ENCODE data around the gene IMMT. TPM values are rescaled to one million over a fixed set of nuclear protein-coding genes. Genes with fewer than 3 reads are reported as not detected.

Gene IMMT
- total and polyA plus RNA-seq, 9 of the 15 experiments (the other 6 are each of a cell fraction or from before 2014, with no cell fraction given): 119 to 294 (median 140) TPM

DNA sequence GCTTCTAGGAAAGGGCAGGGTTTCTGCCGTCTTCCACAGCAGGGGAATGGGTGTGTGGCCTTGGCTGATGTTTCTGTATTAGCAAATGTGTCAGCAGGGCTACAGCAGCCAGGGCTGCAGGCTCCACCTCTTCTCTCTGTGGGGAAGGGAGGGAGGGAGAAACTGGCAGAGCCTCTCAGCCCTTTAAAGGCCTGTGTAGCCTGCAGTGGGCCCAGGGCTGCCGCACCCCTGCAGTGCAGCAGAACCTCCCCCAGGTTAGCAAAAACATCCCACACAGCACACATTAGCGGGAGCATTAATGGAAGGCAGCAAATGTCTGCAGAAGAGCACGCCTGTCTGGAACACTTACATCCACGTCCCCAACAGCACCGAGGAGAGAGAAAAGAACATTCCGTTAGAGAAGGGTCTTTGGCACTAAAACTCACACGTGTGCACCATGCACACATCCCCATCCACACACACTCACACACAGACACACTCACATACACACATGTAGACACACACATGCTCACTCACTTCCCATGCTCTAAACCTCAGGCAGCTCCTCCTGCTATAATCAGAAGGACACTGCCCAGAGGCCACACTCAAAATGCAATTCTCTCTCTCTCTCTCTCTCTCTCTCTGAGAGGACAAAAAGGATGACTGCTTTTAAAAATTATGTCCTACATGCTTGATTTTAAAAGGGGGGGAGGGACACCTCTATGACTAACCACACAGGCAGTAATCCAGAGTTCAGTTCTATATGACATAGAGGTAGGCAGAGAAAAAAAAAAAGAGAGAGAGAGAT lies 28.1 kb upstream of the IMMT start:
- intact Hi-C loops (cut with micrococcal nuclease) (loop anchor here (5.0 to 10.0 kb wide), 2 partner anchors 136 to 399 kb away; no protein-coding TSS in a partner anchor), in situ Hi-C loops (cut with MboI) (no loop called here)
- ChIA-PET POLR2A (interaction anchor here (0.7 kb wide), 1 partner anchor 8 kb away, joined by 3 read pairs; no protein-coding TSS in a partner anchor), CTCF (ENCODE audit: low intra/inter-chr PET ratio) (no interaction called here)
- Histone ChIP-seq H2AFZ (ENCODE audit: low read depth, low read length) (no peak overlapping the region), H4K20me1 (replicated peaks; ENCODE audit: control insufficient read depth, insufficient read depth, low read length) (peaks cover 2% of the 10 kb centered on the region; the same call in 1 of the 2 replicates), H3K4me3 (no peak overlapping the region), H3K4me1 (replicated peaks in 1 of 2; ENCODE audit: control insufficient read depth in 2 of 2, insufficient read depth in 2 of 2, low read length in 2 of 2) (peaks cover 7 to 10% of the 10 kb centered on the region in 2 experiments; a peak in 3 of 5 replicates), H3K27me3 (ENCODE audit: control insufficient read depth in 2 of 2, insufficient read depth in 2 of 2, low read length in 2 of 2) (peaks cover 4 to 14% of the 10 kb centered on the region in 2 experiments; a peak in 2 of 5 replicates), H3K4me2 (ENCODE audit: insufficient read depth, low read length) (no peak overlapping the region), H3K9me1 (ENCODE audit: control insufficient read depth, insufficient read depth, low read length) (no peaks in the 10 kb centered on the region), H3K79me2 (ENCODE audit: control insufficient read depth, insufficient read depth, low read length) (no peaks in the 10 kb centered on the region), H3K9ac (ENCODE audit: insufficient read depth in 1 of 2, low read depth in 2 of 2, low read length in 2 of 2) (0 out of 4 replicates have a peak overlapping the region, but pooled peaks of 1 of the 2 experiments have one; percentile 19), H3K27ac (ENCODE audit: extremely low read depth, low read depth, low read length) (no peak overlapping the region), H3K36me3 (ENCODE audit: control insufficient read depth, insufficient read depth, low read length) (no peaks in the 10 kb centered on the region), H3K9me3 (replicated peaks; ENCODE audit: control insufficient read depth, insufficient read depth, low read depth, low read length) (no peaks in the 10 kb centered on the region)
- no peak for FAIRE-seq
- peak; percentile 16; the same call in 2 of the 3 replicates for ATAC-seq
- DNase-seq (ENCODE audit: extremely low read depth in 1 of 4, low spot score in 3 of 4): no peak
- TF ChIP-seq, protein P1, sequence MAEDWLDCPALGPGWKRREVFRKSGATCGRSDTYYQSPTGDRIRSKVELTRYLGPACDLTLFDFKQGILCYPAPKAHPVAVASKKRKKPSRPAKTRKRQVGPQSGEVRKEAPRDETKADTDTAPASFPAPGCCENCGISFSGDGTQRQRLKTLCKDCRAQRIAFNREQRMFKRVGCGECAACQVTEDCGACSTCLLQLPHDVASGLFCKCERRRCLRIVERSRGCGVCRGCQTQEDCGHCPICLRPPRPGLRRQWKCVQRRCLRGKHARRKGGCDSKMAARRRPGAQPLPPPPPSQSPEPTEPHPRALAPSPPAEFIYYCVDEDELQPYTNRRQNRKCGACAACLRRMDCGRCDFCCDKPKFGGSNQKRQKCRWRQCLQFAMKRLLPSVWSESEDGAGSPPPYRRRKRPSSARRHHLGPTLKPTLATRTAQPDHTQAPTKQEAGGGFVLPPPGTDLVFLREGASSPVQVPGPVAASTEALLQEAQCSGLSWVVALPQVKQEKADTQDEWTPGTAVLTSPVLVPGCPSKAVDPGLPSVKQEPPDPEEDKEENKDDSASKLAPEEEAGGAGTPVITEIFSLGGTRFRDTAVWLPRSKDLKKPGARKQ (CRISPR knock-in tag; IDR thresholded peaks at IDR 0.05): no peak
- TF ChIP-seq, protein P2, sequence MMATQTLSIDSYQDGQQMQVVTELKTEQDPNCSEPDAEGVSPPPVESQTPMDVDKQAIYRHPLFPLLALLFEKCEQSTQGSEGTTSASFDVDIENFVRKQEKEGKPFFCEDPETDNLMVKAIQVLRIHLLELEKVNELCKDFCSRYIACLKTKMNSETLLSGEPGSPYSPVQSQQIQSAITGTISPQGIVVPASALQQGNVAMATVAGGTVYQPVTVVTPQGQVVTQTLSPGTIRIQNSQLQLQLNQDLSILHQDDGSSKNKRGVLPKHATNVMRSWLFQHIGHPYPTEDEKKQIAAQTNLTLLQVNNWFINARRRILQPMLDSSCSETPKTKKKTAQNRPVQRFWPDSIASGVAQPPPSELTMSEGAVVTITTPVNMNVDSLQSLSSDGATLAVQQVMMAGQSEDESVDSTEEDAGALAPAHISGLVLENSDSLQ (IDR thresholded peaks at IDR 0.05): no peak
- TF ChIP-seq NRF1 (conservative IDR thresholded peaks at IDR 0.05 in 1 of 2, IDR thresholded peaks at IDR 0.05 in 1 of 2) (no peak), MTA2 (IDR thresholded peaks at IDR 0.05; ENCODE audit: low read depth) (no peak)
- TF ChIP-seq, protein P3, sequence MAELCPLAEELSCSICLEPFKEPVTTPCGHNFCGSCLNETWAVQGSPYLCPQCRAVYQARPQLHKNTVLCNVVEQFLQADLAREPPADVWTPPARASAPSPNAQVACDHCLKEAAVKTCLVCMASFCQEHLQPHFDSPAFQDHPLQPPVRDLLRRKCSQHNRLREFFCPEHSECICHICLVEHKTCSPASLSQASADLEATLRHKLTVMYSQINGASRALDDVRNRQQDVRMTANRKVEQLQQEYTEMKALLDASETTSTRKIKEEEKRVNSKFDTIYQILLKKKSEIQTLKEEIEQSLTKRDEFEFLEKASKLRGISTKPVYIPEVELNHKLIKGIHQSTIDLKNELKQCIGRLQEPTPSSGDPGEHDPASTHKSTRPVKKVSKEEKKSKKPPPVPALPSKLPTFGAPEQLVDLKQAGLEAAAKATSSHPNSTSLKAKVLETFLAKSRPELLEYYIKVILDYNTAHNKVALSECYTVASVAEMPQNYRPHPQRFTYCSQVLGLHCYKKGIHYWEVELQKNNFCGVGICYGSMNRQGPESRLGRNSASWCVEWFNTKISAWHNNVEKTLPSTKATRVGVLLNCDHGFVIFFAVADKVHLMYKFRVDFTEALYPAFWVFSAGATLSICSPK (IDR thresholded peaks at IDR 0.05; ENCODE audit: borderline replicate concordance): no peak
- TF ChIP-seq, protein P4, sequence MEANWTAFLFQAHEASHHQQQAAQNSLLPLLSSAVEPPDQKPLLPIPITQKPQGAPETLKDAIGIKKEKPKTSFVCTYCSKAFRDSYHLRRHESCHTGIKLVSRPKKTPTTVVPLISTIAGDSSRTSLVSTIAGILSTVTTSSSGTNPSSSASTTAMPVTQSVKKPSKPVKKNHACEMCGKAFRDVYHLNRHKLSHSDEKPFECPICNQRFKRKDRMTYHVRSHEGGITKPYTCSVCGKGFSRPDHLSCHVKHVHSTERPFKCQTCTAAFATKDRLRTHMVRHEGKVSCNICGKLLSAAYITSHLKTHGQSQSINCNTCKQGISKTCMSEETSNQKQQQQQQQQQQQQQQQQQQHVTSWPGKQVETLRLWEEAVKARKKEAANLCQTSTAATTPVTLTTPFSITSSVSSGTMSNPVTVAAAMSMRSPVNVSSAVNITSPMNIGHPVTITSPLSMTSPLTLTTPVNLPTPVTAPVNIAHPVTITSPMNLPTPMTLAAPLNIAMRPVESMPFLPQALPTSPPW (CRISPR knock-in tag; IDR thresholded peaks at IDR 0.05): peak; percentile 34; the same call in 1 of the 2 replicates
- no TSS peak for BruUV-seq (replicated peaks)
- 29% methylated on average over 6 of the region's 8 CpGs for WGBS (ENCODE audit: insufficient coverage, low coverage, missing lambda C conversion rate)

All from K562 (cell line).